IPS-15b (cell line): ENCODE results near the gene TRIM7.
"Not testable (repeated sequence)": the region's sequence is repeated elsewhere in the genome, so short reads cannot be mapped to it uniquely, and the experiment has no call there.

Experiments
- H3K27me3 ChIP-seq: one replicate; pipeline ENCODE4 v1.6.1; 2013; ENCODE audit warnings: low read length; ENCODE audit not compliant: control insufficient read depth, insufficient read depth
- H3K36me3 ChIP-seq: one replicate; pipeline ENCODE4 v1.6.1; 2013; ENCODE audit warnings: low read length; ENCODE audit not compliant: control insufficient read depth, insufficient read depth
- H3K4me1 ChIP-seq: one replicate; pipeline ENCODE4 v1.6.1; 2013; ENCODE audit warnings: mild to moderate bottlenecking, low read length; ENCODE audit not compliant: control insufficient read depth, insufficient read depth
- H3K4me3 ChIP-seq: one replicate; pipeline ENCODE4 v1.5.1; 2013; ENCODE audit warnings: low read depth, low read length
- H3K9ac ChIP-seq: one replicate; pipeline ENCODE4 v1.6.1; 2013; ENCODE audit warnings: low read depth, mild to moderate bottlenecking, low read length
- H3K9me3 ChIP-seq: one replicate; pipeline ENCODE4 v1.6.1; 2013; ENCODE audit warnings: mild to moderate bottlenecking, low read length; ENCODE audit not compliant: control insufficient read depth, insufficient read depth

TRIM7 gene

DNA sequence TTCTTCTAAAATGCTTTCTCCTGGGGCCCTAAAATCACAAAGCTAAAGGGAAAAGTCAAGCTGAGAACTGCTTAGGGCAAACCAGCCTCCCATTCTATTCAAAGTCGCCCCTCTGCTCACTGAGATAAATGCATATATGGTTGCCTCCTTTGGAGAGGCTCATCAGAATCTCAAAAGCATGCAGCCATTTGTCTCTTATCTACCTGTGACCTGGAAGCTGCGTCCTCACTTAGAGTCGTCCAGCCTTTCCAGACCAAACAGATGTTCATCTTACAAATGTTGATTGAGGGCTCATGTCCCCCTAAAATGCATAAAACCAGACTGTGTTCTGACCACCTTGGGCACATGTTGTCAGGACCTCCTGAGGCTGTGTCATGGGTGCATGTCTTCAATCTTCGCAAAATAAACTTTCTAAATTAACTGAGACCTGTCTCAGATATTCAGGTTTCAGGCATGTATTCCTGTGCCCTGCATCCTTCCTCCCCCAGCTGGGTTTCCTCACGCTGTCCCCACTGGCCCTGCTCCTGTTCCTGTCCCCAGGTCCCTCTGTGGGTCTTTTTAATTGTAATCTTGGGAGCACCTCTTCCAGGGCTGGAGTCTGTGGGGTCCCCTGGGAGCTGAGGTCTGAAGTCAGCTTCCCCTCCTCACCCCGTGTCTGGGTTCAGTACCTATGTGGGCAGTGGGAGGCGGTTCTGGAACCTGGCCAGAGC lies 57.9 kb downstream of the TRIM7 start, which contains the start of gene OR2V2:
TSS of gene OR2V2 (plus strand) at position 660 of the 710 bp plus-strand sequence. CDS start 7,357 bp downstream, outside the sequence.
- not testable (repeated sequence) for H3K4me3 ChIP-seq, H3K27me3 ChIP-seq, H3K4me1 ChIP-seq, H3K9ac ChIP-seq, H3K36me3 ChIP-seq, H3K9me3 ChIP-seq

DNA sequence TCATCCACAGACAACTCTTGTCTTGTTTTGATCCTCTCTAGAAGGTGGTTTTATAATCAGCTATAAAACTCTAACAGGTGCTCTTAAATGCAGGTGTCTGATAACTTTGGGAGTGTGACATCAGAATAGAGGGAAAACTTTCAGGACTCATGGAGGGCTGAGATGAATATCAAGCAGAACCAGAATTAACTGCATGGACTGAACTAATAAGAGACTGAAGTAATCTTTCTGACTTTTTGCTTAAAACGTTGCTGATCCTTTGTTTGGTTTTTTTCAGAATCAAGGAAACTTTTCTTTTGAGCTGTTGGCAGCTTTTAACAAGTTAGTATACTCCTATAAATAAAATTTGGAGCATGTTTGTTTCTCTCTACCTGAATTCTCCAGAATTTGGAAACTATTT lies 59.9 kb downstream of the TRIM7 start:
- no peak overlapping the region for H3K4me3 ChIP-seq
- H3K9ac ChIP-seq: no peak overlapping the region
- peaks cover 6% of the 10 kb centered on the region for H3K4me1 ChIP-seq
- H3K9me3 ChIP-seq: no peaks in the 10 kb centered on the region
- no peaks in the 10 kb centered on the region for H3K36me3 ChIP-seq
- H3K27me3 ChIP-seq: peaks cover 5% of the 10 kb centered on the region
